Cardiac muscle cell (in vitro differentiated cells and primary cell): ENCODE data around the gene LNX2. TPM values are rescaled to one million over a fixed set of nuclear protein-coding genes. Genes with fewer than 3 reads are reported as not detected.
A peak's percentile ranks its signal among the peaks of the same experiment; 100 is the strongest.

Experiments used
- DNase-seq, 2 donors: peaks; one replicate each; pipeline versions ENCODE4 v3.0.0 to v3.0.0-alpha.2; 2010 to 2017; ENCODE audit warnings: low read depth in 1 of 2, low spot score in 1 of 2
- H3K27ac ChIP-seq: fragments of 200-600 bp; sonication (generic); 2 replicates; pipeline ENCODE4 v1.5.1; 2016
- H3K27me3 ChIP-seq: fragments of 200-600 bp; sonication (generic); 2 replicates; pipeline ENCODE4 v1.6.0; 2016; ENCODE audit warnings: control low read depth
- H3K36me3 ChIP-seq: fragments of 200-600 bp; sonication (generic); 2 replicates; pipeline ENCODE4 v1.5.1; 2016; ENCODE audit warnings: control low read depth
- H3K4me1 ChIP-seq: fragments of 200-600 bp; sonication (generic); 2 replicates; pipeline ENCODE4 v1.8.1; 2017; ENCODE audit warnings: low read depth, mild to moderate bottlenecking, mixed run types
- H3K4me3 ChIP-seq: fragments of 200-600 bp; sonication (generic); 2 replicates; pipeline ENCODE4 v1.5.1; 2016; ENCODE audit warnings: mild to moderate bottlenecking
- H3K9me3 ChIP-seq: fragments of 200-600 bp; sonication (generic); 2 replicates; pipeline ENCODE4 v1.5.1; 2017; ENCODE audit warnings: low read depth, mild to moderate bottlenecking, control low read depth
- CTCF ChIP-seq: IDR thresholded peaks from 2 replicates; pipeline ENCODE4 v1.5.1; 2012; ENCODE audit warnings: low read depth, mild to moderate bottlenecking, low read length
- polyA plus RNA-seq: library from polyadenylated mRNA; unstranded; fragments of >200 nt; fragmentation: Nextera tagmentation; extraction: Ambion mirVana; gene quantifications from 2 replicates; pipeline ENCODE4 v1.2.1, GENCODE V29; 2016
- total RNA-seq: library from RNA; depleted of rRNA; stranded (reverse); fragments of >200 nt; gene quantifications from 2 replicates; pipeline ENCODE4 v1.2.3, GENCODE V29; 2016

LNX2 gene
- total and polyA plus RNA-seq, 2 experiments from 2014 or later, result 7.1 to 11.6 TPM

GRCh38 chr13:27644302-27644701 lies 24.0 kb upstream of the LNX2 start:
- peaks cover 8% of the 10 kb centered on the region for H3K4me1 ChIP-seq
- H3K27ac ChIP-seq, result no peak overlapping the region

GRCh38 chr13:27643334-27644132 lies 23.2 kb upstream of the LNX2 start:
- H3K27ac ChIP-seq, result no peak overlapping the region
- no peak overlapping the region for H3K4me3 ChIP-seq
- no peaks in the 10 kb centered on the region for H3K36me3 ChIP-seq
- no peak for DNase-seq
- TF ChIP-seq CTCF, result no peak
- no peaks in the 10 kb centered on the region for H3K9me3 ChIP-seq
- H3K4me1 ChIP-seq, result peaks cover 12% of the 10 kb centered on the region
- no peaks in the 10 kb centered on the region for H3K27me3 ChIP-seq

More at GRCh38 chr13:27644302-27644701, 24.0 kb upstream of the LNX2 start:
- peaks cover 6% of the 10 kb centered on the region for H3K36me3 ChIP-seq
- DNase-seq, result peak in 1 of 2 donors; percentile 76
- H3K9me3 ChIP-seq, result no peaks in the 10 kb centered on the region
- no peak for TF ChIP-seq CTCF
- H3K4me3 ChIP-seq, result no peak overlapping the region
- no peaks in the 10 kb centered on the region for H3K27me3 ChIP-seq

- DNase-seq, result no peak
- TF ChIP-seq CTCF, result no peak
- no peaks in the 10 kb centered on the region for H3K36me3 ChIP-seq
- H3K9me3 ChIP-seq, result no peaks in the 10 kb centered on the region
- peaks cover 12% of the 10 kb centered on the region for H3K4me1 ChIP-seq
- H3K27ac ChIP-seq, result no peak overlapping the region
- H3K27me3 ChIP-seq, result no peaks in the 10 kb centered on the region
- H3K4me3 ChIP-seq, result no peak overlapping the region
These were observed 21.6 kb upstream of the LNX2 start for GRCh38 chr13:27641711-27642502.

GRCh38 chr13:27639186-27639585 lies 18.9 kb upstream of the LNX2 start:
- no peak for DNase-seq
- Histone ChIP-seq H3K27me3 (no peaks in the 10 kb centered on the region), H3K4me1 (peaks cover 16% of the 10 kb centered on the region), H3K4me3 (no peak overlapping the region), H3K9me3 (no peaks in the 10 kb centered on the region), H3K36me3 (no peaks in the 10 kb centered on the region), H3K27ac (no peak overlapping the region)
- TF ChIP-seq CTCF, result no peak

GRCh38 chr13:27638521-27638920 lies 18.2 kb upstream of the LNX2 start:
- H3K4me1 ChIP-seq, result peaks cover 16% of the 10 kb centered on the region
- no peak overlapping the region for H3K4me3 ChIP-seq
- DNase-seq, result peak in 1 of 2 donors; percentile 28
- H3K27ac ChIP-seq, result no peak overlapping the region
- no peaks in the 10 kb centered on the region for H3K27me3 ChIP-seq
- H3K9me3 ChIP-seq, result no peaks in the 10 kb centered on the region
- TF ChIP-seq CTCF, result no peak
- no peaks in the 10 kb centered on the region for H3K36me3 ChIP-seq
